Measurements from ENCODE around the gene PIM2.

DNA sequence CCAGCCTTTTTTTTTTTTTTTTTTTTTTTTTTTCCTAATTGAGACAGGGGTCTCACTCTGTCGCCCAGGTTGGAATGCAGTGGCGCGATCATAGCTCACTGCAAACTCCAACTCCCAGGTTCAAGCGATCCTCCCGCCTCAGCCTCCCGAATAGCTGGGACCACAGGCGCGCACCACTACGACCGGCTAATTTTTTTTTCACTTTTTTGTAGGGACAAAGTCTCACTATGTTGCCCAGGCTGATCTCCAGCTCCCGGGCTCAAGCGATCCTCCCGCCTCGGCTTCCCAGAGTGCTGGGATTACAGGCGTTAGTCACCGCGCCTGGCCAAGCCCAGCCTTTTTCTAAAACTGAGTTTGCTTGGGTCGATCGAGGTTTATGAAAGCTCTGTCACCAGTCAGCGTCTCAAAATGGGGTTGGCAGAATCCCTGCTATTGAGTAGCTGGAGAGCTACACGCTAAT is 39.8 kb upstream of the PIM2 start:
- TF ChIP-seq EZH2 (optimal IDR thresholded peaks at IDR 0.05; ENCODE audit: low read depth, low read length), result no peak
- TF ChIP-seq, protein P1, sequence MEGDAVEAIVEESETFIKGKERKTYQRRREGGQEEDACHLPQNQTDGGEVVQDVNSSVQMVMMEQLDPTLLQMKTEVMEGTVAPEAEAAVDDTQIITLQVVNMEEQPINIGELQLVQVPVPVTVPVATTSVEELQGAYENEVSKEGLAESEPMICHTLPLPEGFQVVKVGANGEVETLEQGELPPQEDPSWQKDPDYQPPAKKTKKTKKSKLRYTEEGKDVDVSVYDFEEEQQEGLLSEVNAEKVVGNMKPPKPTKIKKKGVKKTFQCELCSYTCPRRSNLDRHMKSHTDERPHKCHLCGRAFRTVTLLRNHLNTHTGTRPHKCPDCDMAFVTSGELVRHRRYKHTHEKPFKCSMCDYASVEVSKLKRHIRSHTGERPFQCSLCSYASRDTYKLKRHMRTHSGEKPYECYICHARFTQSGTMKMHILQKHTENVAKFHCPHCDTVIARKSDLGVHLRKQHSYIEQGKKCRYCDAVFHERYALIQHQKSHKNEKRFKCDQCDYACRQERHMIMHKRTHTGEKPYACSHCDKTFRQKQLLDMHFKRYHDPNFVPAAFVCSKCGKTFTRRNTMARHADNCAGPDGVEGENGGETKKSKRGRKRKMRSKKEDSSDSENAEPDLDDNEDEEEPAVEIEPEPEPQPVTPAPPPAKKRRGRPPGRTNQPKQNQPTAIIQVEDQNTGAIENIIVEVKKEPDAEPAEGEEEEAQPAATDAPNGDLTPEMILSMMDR (IDR thresholded peaks at IDR 0.05; ENCODE audit: low read length), result no peak
- TF ChIP-seq EZH2phosphoT487 (IDR thresholded peaks at IDR 0.05; ENCODE audit: low read length), result no peak

Measured in MM.1S (cell line).